Activated CD4-positive, alpha-beta T cell treated with anti-CD3 and anti-CD28 coated beads, Interleukin-2, amount 50 U/mL, for 48 hours (primary cell): ENCODE measurements around the gene BICD2.
"Not testable (repeated sequence)": the region's sequence is repeated elsewhere in the genome, so short reads cannot be mapped to it uniquely, and the experiment has no call there.

Experiments used
- DNase-seq, 2 experiments: peaks; one replicate each; pipeline ENCODE4 v3.0.0-alpha.2; 2020

The BICD2 gene

DNA sequence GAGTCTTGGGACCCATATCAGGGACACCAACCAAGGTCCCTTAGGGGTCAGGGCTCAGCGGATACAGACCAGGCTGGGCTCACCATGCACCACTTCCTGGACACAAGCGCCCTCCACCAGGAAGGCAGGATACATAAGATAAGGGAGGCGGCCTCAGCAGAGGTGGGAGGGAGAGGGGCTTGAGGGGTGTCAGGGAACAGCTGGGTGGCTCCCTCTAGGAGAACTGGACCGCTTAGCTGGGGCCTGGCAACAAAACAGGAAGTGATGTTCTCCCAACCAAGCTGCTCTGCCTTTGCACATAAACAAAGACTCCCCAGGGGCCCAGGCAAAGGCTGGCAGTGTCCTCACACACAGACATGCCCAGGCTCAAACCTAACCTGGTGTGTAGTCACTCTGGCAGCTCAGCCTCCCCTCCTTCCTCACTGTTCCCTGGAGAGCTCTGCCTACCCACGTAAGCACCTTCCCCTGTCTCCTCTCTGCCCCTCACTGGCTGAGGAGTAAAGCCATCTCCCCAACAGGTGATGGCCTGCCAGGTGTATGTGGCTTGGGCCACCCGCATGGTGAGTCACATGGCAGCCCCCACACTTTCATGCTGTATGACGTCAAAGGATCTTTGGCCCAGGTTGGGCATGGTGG is 5.8 kb upstream of the BICD2 start:
- DNase-seq = no peak

DNA sequence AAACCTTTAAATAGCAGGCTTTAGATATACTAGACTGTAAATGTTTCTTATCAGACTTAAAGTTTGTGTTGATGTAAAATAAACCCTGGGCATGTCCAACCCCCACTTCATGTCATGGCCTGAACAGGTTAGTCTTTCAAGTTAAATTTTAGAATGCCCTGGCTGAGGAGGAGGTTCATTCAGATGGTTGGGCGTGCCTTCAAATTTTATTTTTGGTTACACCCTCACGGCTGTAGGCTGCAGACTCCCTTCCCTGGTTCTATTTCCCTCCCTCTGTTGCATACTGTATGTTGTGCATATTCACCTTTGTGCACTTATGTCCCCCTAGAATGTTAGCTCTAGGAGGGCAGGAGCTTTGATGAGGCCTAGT is 5.3 kb upstream of the BICD2 start:
- DNase-seq = no peak

DNA sequence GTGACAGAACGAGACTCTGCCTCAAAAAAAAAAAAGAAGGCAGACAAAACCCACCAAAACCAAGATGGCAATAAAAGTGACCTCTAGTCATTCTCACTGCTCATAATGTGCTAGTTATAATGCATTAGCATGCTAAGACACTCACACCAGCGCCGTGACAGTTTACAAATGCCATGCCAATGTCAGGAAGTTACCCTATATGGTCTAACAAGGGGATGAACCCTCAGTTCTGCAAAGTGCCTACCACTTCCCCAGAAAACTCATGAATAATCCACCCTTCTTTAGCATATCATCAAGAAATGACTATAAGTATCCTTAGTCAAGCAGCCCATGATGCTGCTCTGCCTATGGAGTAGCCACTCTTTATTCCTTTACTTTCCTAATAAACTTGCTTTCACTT is 4.7 kb upstream of the BICD2 start:
- no peak for DNase-seq

DNA sequence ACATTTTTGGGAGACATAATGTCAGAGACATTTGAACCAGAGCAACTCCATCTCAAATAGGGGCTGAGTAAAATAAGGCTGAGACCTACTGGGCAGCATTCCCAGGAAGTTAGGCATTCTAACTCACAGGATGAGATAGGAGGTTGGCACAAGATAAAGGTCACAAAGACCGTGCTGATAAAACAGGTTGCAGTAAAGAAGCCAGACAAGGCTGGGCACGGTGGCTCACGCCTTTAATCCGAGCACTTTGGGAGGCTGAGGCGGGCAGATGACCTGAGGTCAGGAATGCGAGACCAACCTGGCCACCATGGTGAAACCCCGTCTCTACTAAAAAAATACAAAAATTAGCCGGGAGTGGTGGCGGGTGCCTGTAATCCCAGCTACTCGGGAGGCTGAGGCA is 4.2 kb upstream of the BICD2 start:
- DNase-seq = not testable (repeated sequence)

DNA sequence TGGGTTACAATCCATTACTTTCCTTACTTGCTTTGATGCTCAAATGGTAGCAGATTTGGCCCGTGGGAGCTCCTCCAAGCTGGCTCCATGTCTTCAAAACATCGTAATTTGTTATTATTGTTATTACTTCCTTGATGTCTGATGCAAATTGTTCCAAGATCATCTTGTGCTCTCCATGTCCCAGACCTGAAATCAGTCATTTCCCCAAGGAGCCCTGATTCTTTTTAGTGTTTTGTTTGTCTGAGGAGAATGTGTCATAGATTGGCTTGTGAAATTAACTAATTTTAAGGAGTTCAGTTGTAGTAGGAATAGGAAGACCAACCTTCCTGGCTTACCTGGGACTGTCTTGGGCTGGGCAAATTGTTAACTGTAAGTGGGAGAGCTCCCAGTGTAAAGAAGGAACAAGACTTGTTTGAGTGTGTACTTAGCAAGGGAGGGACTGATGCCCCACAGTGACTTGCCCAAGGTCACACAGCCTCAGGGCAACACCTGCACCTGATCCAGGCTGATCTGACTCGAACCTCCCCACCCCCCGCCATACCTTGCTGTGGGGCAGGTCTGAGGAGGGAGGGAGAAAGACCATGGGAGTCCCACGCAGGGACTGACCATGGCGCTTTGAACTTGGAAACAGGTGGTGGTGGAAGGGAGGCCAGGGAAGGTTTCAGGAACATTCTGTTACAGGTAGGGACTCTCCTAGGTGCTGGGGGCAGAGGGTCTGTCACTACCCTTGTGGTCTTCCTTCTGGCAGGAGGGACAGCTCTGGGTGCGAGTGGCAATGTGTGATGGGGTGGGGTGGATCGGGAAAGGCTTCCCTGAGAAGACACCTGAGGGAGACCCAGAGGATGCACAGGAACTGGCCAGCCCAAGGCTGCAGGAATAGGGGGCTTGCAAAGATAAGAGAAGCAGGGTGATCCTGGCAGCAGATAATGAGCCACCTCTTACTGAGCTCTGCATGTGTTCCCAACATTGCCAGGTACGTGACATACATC is 2.7 kb upstream of the BICD2 start:
- DNase-seq = no peak

DNA sequence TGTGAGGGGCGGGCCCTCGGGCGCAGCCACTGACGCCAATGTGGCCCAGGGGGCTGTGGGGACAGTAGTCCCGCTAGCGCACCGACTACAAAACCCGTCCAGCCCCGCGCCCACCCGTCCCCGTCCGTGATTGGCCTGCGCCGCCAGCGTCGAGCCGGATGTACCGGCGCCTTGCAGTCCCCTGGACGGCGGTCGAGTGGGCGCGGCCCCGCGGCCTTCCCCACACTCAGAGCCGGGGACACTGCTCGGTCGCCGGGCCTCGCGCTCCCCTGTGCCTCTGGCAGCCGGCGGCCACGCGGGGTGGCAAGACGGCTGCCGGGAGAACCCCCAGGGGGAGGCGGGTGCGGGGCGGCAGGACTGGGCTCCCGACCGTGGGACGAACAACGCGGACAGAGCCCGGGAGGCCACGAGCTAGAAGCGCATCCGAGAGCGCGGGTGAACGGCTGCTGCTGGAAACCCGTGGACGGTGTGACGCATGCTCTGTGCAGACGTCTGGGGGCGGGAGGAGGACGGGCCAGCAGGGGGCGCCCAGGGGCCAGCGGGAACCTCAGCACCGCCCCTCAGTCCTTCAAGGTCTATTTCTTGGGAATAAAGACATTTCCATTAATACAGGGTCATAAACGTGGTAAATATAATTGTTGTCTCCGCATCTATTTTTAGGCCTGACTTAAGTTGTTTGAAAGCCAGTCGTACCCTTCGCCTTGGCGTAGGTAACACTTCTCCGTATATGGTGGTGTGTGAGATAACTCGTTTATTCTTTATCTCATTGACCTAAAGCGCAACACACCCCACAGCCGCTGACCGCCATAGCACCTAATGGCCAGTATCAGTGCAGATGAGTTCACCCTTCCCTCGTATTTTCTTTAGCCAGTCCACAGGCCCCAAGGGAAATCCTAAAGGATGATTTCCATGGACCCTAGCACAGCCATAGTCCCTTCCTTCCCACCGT is 629 bp upstream of the BICD2 start:
- DNase-seq = peak; percentile 96 to 97

DNA sequence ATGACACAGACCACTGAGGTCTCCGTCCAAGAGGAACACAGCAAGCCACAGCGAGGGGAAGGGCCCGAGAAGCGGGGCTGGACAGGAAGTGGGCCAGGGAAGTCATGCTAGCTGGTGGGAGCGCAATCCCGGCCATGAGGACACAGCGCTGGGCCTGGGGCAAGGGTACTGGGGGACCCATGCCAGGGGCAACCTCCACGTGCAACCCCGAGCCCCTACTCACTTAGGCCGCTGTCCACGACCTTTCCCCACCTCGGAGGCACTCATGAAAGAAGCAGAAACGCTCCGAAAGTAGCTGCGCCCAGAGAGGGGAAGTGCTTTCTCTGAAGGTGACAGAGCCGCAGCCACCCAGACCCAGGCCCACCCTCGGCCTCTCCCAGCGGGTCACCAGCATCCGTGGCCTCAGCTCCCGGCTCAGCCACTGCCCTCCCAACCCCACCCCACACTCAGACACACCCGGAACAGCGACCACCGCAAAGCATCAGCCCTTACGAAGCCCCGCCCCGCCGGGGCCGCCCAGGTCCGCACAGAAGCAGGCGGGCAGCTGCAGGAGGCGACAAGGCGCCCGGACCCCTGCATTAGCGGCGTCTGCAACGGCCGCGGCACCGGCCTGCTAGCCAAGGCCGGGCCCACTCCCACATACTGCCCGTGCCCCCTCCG is 782 bp downstream of the BICD2 start:
- peak; percentile 23 to 38 for DNase-seq

DNA sequence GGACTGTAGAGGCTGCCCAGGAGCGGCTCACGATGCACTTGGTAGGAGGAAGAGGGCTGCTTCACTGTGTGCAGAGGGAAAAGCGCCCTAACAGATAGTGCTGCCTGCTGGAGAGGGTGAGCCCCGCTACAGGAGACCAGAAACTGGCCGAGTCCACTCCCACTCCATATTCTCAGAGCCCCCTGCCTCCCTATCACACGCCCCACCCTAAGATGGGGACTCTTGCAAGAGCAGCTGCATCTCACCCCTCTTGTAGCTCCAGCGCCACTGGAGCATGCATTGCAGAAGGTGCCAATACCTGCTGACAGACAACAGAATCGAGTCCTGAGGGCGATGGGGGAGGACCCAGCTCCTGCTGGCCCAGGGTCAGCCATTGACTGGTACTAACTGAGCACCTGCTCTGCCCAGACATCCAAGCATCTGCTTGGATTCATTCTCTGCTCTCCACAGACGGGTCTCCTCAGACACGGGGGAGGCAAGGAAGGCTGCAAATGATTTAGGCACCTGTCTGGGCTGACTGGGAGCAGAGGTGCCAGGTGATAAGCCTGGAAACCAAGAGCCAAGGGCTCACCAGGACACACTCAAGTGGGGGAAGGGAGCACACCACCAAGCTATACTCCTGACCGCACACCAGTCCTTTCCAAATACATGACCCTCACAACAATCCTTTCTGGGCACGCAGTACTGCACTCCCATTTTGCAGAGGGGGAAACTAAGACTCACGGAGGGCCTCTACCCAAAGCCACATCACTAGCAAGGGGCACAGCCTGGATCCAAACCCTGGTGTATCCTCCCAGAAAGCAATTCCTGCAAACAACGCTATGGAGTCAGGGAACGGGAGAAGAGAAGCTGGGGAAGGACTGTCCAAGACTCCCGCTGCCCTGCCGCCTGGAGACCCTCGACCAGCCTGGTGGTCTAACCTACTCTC is 1.6 kb downstream of the BICD2 start:
- no peak for DNase-seq

DNA sequence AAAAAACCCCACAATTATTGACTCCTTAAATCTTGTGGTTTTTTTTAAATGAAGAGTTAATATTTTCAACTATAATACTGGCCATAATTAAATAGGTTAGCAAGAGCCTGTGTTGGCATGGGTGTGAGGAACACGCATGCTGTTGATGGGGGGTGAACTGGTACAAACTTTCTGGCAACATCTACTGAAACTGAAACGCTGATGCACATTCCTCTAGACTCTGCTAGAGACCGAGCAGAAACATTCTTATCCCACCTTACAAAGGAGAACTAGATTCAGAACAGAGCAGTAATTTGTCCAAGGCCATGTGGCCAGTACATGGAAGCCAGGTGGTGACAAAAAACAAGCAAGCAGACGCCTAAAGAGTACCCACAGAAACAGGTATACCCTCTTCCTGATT is 2.4 kb downstream of the BICD2 start:
- no peak for DNase-seq

DNA sequence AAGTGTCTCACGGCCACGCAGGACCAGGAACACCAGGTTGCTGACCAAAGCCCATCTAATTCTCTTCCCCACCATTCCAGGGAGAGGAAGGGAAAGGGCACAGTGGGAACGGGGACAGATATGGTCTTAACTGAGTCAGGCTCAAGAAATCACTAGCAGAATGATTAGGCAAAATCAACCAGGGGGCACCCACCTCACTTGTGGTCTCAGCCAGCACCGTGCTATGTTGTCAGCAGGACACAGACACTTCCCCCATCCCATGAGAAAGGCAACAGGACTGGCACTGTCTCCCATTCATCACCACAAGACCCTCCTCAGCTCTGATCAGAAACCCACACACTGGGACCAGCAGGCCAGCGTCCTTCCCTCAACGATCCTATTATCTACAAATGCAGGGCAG is 2.9 kb downstream of the BICD2 start:
- no peak for DNase-seq

DNA sequence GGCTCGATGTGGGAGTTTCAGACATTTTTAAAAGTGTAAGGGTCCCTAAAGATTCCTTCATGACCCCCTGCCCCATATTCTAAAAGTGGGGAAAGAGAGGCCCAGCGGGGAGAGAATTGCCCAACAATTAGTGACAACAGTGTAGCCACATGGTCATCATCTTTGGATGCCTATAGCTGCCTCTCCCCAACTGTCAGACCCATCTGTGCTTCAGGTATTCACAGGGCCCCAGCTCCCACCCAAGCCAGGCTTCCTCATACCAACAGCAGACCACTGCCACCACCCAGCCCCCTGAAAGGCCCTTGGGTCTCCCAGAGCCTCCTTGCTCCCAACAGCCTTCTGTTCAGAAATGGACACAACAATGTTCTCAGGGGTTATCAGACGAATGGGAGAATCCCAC is 4.1 kb downstream of the BICD2 start:
- DNase-seq = no peak

DNA sequence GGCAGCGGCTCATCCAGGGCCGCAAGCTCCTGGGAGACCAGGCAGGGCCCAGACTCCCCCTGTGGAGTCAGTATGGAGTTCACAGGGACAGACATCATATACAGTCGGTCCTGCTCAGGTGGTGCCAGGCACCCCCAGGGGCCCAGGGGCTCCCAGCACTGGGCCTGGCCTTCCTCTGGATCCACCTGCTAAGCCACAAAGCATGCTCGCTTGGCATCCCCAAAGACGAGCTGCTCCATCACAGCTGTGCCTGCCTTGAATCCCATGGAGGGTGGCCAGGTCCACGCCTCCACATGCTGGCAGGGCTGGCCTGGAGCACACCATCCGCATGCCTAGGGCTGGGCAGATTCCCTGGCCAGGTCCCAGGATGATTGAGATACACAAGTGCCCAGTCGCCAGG is 4.6 kb downstream of the BICD2 start:
- no peak for DNase-seq

DNA sequence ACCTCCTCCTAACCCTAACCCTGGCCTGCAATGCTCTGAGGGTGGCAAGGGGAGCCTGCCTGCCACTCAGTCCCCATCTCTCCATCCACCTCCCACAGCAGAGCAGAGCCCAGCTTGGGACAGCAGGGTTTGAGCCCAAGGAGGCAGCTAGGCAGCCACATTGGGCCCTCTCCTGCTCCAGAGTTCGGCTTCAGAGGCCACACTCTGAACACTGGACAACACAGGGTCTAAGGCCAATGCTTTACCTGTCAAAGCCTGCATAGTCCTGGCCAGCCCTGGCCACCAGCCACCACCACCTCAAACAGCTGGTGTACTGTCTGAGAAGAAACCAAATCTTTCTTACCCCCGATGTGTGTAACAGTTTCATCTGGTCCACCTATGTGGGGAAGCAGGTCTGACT is 5.2 kb downstream of the BICD2 start:
- DNase-seq = no peak

DNA sequence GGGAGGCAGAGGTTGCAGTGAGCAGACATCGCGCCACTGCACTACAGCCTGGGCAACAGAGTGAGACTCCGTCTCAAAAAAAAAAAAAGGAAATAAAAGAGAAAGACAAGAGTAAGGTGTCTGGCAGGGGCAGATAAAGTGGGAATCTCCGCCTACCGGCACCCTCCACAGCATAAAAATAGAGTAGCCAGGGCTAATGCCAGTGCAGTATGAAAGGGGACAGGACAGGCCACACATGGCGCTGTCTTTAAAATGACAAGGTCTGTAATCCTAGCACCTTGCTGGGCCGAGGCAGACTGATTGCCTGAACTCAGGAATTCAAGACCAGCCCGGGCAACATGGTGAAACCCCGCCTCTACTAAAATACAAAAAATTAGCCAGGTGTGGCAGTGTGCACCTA is 7.8 kb downstream of the BICD2 start:
- DNase-seq = no peak

DNA sequence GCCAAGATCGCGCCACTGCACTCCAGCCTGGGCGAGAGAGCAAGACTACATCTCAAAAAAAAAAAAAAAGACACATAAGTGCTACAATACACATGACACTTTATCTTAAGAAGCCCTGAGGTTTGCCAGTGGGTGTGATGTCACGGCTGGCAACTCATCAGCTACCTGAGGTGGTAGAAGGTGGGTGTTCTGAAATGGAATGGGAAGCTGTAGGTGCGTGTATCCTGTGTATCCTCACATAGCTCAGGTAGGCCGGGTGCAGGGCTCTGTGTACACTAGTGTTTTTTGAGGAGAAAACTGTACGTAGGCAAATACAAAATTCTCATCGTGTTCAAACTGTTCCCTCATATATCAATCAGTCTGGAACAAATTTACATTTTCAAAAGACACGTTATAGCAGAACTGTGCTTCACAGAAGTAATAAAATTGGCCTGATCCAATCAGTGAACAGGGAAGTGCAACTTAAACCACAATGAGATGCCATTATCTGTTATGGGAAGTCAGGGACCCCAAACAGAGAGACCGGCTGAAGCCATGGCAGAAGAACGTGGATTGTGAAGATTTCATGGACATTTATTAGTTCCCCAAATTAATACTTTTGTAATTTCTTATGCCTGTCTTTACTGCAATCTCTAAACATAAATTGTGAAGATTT is 10.4 kb downstream of the BICD2 start:
- DNase-seq = no peak

DNA sequence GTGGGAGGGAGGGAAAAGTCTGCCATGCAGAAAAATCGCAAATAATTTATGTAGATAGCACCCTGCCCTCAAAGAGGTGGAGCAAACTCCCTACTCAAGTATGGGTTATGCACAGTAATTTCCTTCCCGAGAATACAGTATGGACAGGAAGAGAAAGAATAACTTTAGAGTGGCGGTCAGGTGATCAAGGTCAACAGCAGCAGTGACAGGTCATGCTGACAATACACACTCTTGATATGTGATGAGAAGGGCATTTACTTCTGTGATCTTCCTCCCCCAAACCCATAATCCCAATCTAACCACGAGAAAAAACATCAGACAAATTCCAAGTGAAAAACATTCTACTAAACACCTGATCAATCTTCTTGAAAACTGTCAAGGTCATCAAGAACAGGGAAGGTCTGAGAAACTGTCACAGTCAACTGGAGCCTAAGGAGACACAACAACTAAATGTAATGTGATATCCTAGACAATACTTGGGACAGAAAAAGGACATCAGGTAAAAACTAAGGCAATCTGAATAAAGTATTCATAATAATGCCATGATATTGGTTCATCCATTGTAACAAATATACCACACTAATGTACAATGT is 11.7 kb downstream of the BICD2 start:
- DNase-seq = no peak

DNA sequence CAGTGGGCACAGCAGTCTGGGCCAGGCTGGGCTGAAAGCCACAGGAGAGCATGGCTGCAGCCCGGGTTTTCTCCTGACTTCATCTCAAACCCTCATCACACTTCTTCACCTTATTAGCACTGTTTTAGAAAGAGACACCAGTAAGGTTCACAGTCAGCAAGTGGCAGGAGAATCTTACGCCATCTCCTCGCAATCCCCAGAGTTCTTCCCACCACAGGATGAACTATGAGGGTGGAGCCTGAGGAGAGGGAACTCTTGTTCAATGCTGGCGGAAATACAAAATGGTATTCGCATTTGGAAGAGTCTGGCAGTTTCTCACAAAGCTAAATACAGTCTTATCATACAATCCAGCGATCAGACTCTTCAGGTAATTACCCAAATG is 14.7 kb downstream of the BICD2 start:
- no peak for DNase-seq

DNA sequence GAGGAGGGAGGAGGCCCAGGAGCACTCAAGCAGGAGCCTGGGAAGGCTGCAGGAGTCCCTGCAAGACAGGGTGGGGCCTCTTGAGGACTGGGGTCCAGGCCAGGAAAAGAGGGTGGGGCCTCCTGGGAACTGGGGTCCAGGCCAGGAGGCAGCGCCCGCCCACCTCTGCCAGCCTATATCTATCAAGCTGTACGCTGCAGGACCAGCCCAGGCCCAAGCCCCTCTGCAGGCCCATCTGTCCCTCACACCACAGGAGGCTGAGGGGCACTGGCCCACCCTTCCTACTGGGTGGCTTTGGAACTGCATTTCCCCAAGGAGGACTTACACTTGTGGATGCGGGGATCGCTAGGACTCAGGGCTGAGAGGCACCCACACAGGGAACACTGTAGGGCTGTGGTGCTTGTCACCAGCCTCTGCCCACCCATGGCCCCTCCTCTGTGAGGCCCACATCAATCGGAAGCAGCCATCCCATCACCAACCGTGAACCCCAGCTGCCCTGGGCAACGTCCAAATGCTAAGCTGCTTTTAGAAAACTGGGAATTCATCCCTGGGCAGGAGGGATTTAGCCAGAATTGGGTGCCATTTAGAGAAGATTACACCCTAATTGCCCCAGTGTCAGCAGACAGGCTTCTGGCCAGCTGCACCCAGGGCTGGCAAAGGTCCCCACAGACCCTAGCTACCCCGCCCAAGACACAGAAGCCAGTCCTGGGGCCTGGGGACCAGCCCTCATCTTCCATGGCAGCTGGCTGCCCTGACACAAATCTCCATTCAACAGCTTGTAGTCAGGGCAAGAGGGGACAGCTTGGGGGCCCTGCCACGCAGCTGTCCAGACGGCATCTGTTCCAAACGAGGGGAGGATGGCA is 15.3 kb downstream of the BICD2 start:
- DNase-seq = no peak

DNA sequence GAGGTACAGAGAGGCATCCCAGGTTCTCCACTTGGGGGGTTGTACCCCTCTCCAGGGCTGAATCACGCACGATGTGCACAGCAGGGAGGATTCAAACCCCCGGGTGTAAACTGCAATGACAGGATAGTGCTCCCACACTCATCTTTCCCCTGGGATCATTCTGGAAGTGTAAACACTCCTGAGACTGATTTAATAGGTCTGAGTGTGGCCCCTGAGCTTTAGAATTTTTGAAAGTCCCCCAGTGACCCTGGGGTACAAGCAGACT is 16.5 kb downstream of the BICD2 start:
- no peak for DNase-seq
